Psoas muscle (tissue), 8 donors: ENCODE data around the gene RAD51B. TPM values are rescaled to one million over a fixed set of nuclear protein-coding genes. Genes with fewer than 3 reads are reported as not detected.

Experiments used
- ATAC-seq, 4 donors: fragments of 200-7000 bp; cut with Tn5 transposase; one replicate each; pipeline ENCODE4 v1.9.1; 2020; ENCODE audit warnings: moderate library complexity in 3 of 4, mild to moderate bottlenecking in 2 of 4
- DNase-seq, 2 donors: peaks; one replicate each; pipeline ENCODE4 v3.0.0-alpha.2; 2020
- H3K27ac ChIP-seq: fragments of 200-600 bp; one replicate; pipeline ENCODE4 v1.8.0; 2022
- H3K27me3 ChIP-seq, 3 donors: fragments of 200-600 bp in 1 of 3; one replicate each; pipeline versions ENCODE4 v1.6.1 to v1.8.0; 2013 to 2022; ENCODE audit warnings: low read length in 2 of 3, mild to moderate bottlenecking in 2 of 3, moderate library complexity in 1 of 3; ENCODE audit not compliant: insufficient read depth in 3 of 3
- H3K36me3 ChIP-seq, 2 donors: fragments of 200-600 bp in 1 of 2; one replicate each; pipeline versions ENCODE4 v1.6.1 to v1.8.0; 2013 to 2022; ENCODE audit warnings: low read depth in 1 of 2, mild to moderate bottlenecking in 1 of 2, moderate library complexity in 1 of 2; ENCODE audit not compliant: insufficient read depth in 1 of 2
- H3K4me1 ChIP-seq: fragments of 200-600 bp; one replicate; pipeline ENCODE4 v1.8.0; 2022
- H3K4me3 ChIP-seq: fragments of 200-600 bp; one replicate; pipeline ENCODE4 v1.8.0; 2022; ENCODE audit warnings: mild to moderate bottlenecking
- H3K9me3 ChIP-seq: fragments of 200-600 bp; one replicate; pipeline ENCODE4 v1.8.0; 2022
- CTCF ChIP-seq: fragments of 200-600 bp; IDR thresholded peaks from one replicate; pipeline ENCODE4 v1.8.0; 2022; ENCODE audit warnings: antibody characterized with exemption
- WGBS, 3 donors: extraction: QIAGEN DNeasy Blood & Tissue Kit; methylation state at CpG; one replicate each; pipeline versions ENCODE4 v1.1.6 to v1.1.7; 2013; 5-methylcytosine and 5-hydroxymethylcytosine counted together
- intact Hi-C, 2 donors: fragments of 100-400 bp; cut with DNase I; formaldehyde crosslinking; loops; one replicate each; pipeline versions ENCODE4 v1.11.0 to v1.14.2; 2022
- polyA plus RNA-seq, 3 donors: library from polyadenylated mRNA; stranded (reverse); fragments of 200-250 nt; gene quantifications; one replicate each; pipeline ENCODE4 v1.2.3, GENCODE V29; 2013
- total RNA-seq, 4 donors: library from RNA; stranded (reverse); fragmentation: NEBNext Ultra II Directional in 2 of 4; extraction: Animal tissue kit (Norgen Biotek cat#: 25700) in 2 of 4; gene quantifications; one replicate each; pipeline versions ENCODE4 v1.2.1 to v1.2.4, GENCODE V29; 2021 to 2023
- donor health status: healthy with polysubstance abuse.
- donor health status: DM: no; HTN: no; CAD: no; lungs with moderate emphysema.
- donor health status: Bipolar disorder and iron deficiency.
- donor health status: healthy.
- donor health status: DM: yes; HTN: yes; CAD: no.
- donor health status: DM: no; HTN: no; CAD: no.
- donor health status: DM: no; HTN: no; CAD: no.
- donor health status: DM: yes; HTN: yes; CAD: no.

RAD51B gene
- total and polyA plus RNA-seq, 7 donors = 0.60 to 7.2 (median 2.2) TPM

GRCh38 chr14:68412505-68413465 is 593.2 kb downstream of the RAD51B start:
- Histone ChIP-seq H3K9me3 (no peaks in the 10 kb centered on the region), H3K27ac (no peak overlapping the region), H3K27me3 (no peaks in the 10 kb centered on the region), H3K4me3 (no peak overlapping the region), H3K4me1 (no peaks in the 10 kb centered on the region), H3K36me3 (no peaks in the 10 kb centered on the region)
- no peak for TF ChIP-seq CTCF
- WGBS, 3 donors = 89 to 97% (median 90%) methylated on average over 4 of the region's 4 CpGs
- ATAC-seq (no peak), DNase-seq (no peak)
- intact Hi-C loops = no loop called here

DNA sequence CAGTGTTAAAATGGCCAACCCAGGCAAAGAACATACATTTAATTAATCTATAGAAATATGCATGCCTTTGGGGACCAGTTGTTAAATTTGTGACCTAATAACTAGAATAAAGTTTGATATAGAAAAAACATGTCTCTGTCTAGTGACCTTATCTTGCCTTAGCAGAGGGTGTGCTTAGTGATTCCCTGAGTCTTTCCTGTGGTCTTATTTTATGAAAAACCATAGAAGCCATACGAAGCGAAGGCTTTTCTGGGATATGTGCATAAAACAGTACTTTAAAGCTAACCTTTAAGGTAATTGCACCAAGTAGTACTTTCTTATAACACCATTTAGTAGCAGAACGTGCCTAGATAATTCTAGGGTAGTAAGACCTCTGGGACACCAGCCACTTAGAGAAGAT is 593.9 kb downstream of the RAD51B start:
- intact Hi-C loops = no loop called here

GRCh38 chr14:68414121-68414520 is 594.5 kb downstream of the RAD51B start:
- DNase-seq = no peak
- no peak for ATAC-seq
- H3K27me3 ChIP-seq = no peaks in the 10 kb centered on the region
- no peaks in the 10 kb centered on the region for H3K36me3 ChIP-seq
- WGBS, 3 donors = 87 to 98% (median 87%) methylated on average over 2 of the region's 2 CpGs
- intact Hi-C loops = no loop called here
- H3K4me1 ChIP-seq = no peaks in the 10 kb centered on the region
- H3K27ac ChIP-seq = no peak overlapping the region
- H3K9me3 ChIP-seq = no peaks in the 10 kb centered on the region
- no peak for TF ChIP-seq CTCF
- no peak overlapping the region for H3K4me3 ChIP-seq

More for the DNA sequence above, 593.9 kb downstream of the RAD51B start:
- Histone ChIP-seq H3K4me3 (no peak overlapping the region), H3K9me3 (no peaks in the 10 kb centered on the region), H3K27me3 (no peaks in the 10 kb centered on the region), H3K36me3 (no peaks in the 10 kb centered on the region), H3K4me1 (no peaks in the 10 kb centered on the region), H3K27ac (no peak overlapping the region)
- TF ChIP-seq CTCF = no peak
- WGBS, 3 donors = 96 to 99% (median 98%) methylated on average over 3 of the region's 3 CpGs
- ATAC-seq = no peak
- DNase-seq = no peak

GRCh38 chr14:68416171-68416570 is 596.6 kb downstream of the RAD51B start:
- TF ChIP-seq CTCF = no peak
- Histone ChIP-seq H3K27ac (no peak overlapping the region), H3K36me3 (no peaks in the 10 kb centered on the region), H3K9me3 (no peaks in the 10 kb centered on the region), H3K4me3 (no peak overlapping the region), H3K27me3 (no peaks in the 10 kb centered on the region), H3K4me1 (no peaks in the 10 kb centered on the region)
- DNase-seq (no peak), ATAC-seq (no peak)
- intact Hi-C loops = no loop called here
- 55 to 75% (median 58%) methylated on average over 4 of the region's 4 CpGs for WGBS, 3 donors
